HepG2 (cell line): ENCODE measurements around the gene ZSCAN4. TPM values are rescaled to one million over a fixed set of nuclear protein-coding genes. Genes with fewer than 3 reads are reported as not detected.

Source experiments
- BORCS8-MEF2B ChIP-seq: sonication (generic); formaldehyde crosslinking; IDR thresholded peaks from 2 replicates; pipeline ENCODE4 v1.8.0; 2022; ENCODE audit warnings: mild to moderate bottlenecking, missing genetic modification reagents
- CHCHD3 ChIP-seq: sonication (generic); formaldehyde crosslinking; IDR thresholded peaks from 2 replicates; pipeline ENCODE4 v1.8.0; 2022; ENCODE audit warnings: mild to moderate bottlenecking, missing genetic modification reagents, moderate library complexity
- DR1 ChIP-seq: sonication (generic); formaldehyde crosslinking; IDR thresholded peaks from 2 replicates; pipeline ENCODE4 v1.8.0; 2021; ENCODE audit warnings: mild to moderate bottlenecking, missing genetic modification reagents, inconsistent platforms
- ELF3 ChIP-seq: IDR thresholded peaks from 2 replicates; pipeline ENCODE4 v1.6.1; 2016; ENCODE audit warnings: missing genetic modification reagents, missing compliant biosample characterization
- ETV5 ChIP-seq: IDR thresholded peaks from 2 replicates; pipeline ENCODE4 v1.6.1; 2018; ENCODE audit warnings: missing biosample characterization, missing genetic modification reagents, inconsistent platforms, borderline replicate concordance
- HIVEP1 ChIP-seq: sonication (generic); formaldehyde crosslinking; IDR thresholded peaks from 2 replicates; pipeline ENCODE4 v1.4.0; 2020; ENCODE audit warnings: mild to moderate bottlenecking, missing genetic modification reagents
- IKZF4 ChIP-seq: sonication (generic); formaldehyde crosslinking; IDR thresholded peaks from 2 replicates; pipeline ENCODE4 v1.5.1; 2020; ENCODE audit warnings: borderline replicate concordance, mild to moderate bottlenecking, low read depth, missing genetic modification reagents; ENCODE audit errors: not compliant biosample characterization
- JARID2 ChIP-seq: sonication (generic); formaldehyde crosslinking; IDR thresholded peaks from 2 replicates; pipeline ENCODE4 v1.8.1; 2023; ENCODE audit warnings: missing genetic modification reagents, inconsistent platforms; ENCODE audit not compliant: insufficient replicate concordance
- MAFF ChIP-seq: IDR thresholded peaks from 2 replicates; pipeline ENCODE4 v1.6.1; 2011; ENCODE audit warnings: low read depth, low read length, improper control_type of control experiment
- MIXL1 ChIP-seq: IDR thresholded peaks from 2 replicates; pipeline ENCODE4 v1.6.1; 2016
- MZF1 ChIP-seq: sonication (generic); formaldehyde crosslinking; IDR thresholded peaks from 2 replicates; pipeline ENCODE4 v1.8.1; 2023; ENCODE audit warnings: mild to moderate bottlenecking, missing genetic modification reagents, borderline replicate concordance
- NR2C2 ChIP-seq: sonication (generic); formaldehyde crosslinking; IDR thresholded peaks from 2 replicates; pipeline ENCODE4 v1.4.0; 2020; ENCODE audit warnings: missing genetic modification reagents, mild to moderate bottlenecking, moderate library complexity, borderline replicate concordance
- SALL1 ChIP-seq: sonication (generic); formaldehyde crosslinking; IDR thresholded peaks from 2 replicates; pipeline ENCODE4 v1.8.0; 2022; ENCODE audit warnings: mild to moderate bottlenecking, missing genetic modification reagents
- SMAD1 ChIP-seq: sonication (generic); formaldehyde crosslinking; IDR thresholded peaks from 2 replicates; pipeline ENCODE4 v1.4.0; 2020; ENCODE audit warnings: missing genetic modification reagents, low read depth, mild to moderate bottlenecking, borderline replicate concordance
- SP2 ChIP-seq: sonication (generic); formaldehyde crosslinking; IDR thresholded peaks from 2 replicates; pipeline ENCODE4 v1.5.1; 2020; ENCODE audit warnings: mild to moderate bottlenecking, missing genetic modification reagents
- ZBTB3 ChIP-seq: sonication (generic); formaldehyde crosslinking; IDR thresholded peaks from 2 replicates; pipeline ENCODE4 v1.4.0; 2020; ENCODE audit warnings: low read depth, mild to moderate bottlenecking, moderate library complexity, missing genetic modification reagents, borderline replicate concordance
- ZFYVE20 ChIP-seq: sonication (generic); formaldehyde crosslinking; IDR thresholded peaks from 2 replicates; pipeline ENCODE4 v1.8.0; 2023; ENCODE audit warnings: low read depth, mild to moderate bottlenecking, moderate library complexity, missing genetic modification reagents, borderline replicate concordance
- ZKSCAN8 ChIP-seq: IDR thresholded peaks from 2 replicates; pipeline ENCODE4 v1.6.1; 2016; ENCODE audit warnings: borderline replicate concordance, missing genetic modification reagents, missing compliant biosample characterization
- ZNF136 ChIP-seq: sonication (generic); formaldehyde crosslinking; IDR thresholded peaks from 2 replicates; pipeline ENCODE4 v1.8.1; 2022; ENCODE audit warnings: low read depth, mild to moderate bottlenecking, moderate library complexity, missing genetic modification reagents
- ZNF205 ChIP-seq: IDR thresholded peaks from 2 replicates; pipeline ENCODE4 v1.6.1; 2018; ENCODE audit warnings: missing biosample characterization, missing genetic modification reagents
- ZNF230 ChIP-seq: sonication (generic); formaldehyde crosslinking; IDR thresholded peaks from 2 replicates; pipeline ENCODE4 v1.4.0; 2020; ENCODE audit warnings: mild to moderate bottlenecking, missing genetic modification reagents
- ZNF263 ChIP-seq: sonication (generic); formaldehyde crosslinking; IDR thresholded peaks from 2 replicates; pipeline ENCODE4 v1.4.0; 2020; ENCODE audit warnings: missing genetic modification reagents
- ZNF607 ChIP-seq: sonication (generic); formaldehyde crosslinking; IDR thresholded peaks from 2 replicates; pipeline ENCODE4 v1.5.1; 2020; ENCODE audit warnings: missing genetic modification reagents, mild to moderate bottlenecking, borderline replicate concordance
- ZNF766 ChIP-seq: sonication (generic); formaldehyde crosslinking; IDR thresholded peaks from 2 replicates; pipeline ENCODE4 v1.5.0; 2020; ENCODE audit warnings: missing genetic modification reagents, borderline replicate concordance
- polyA plus RNA-seq, 8 experiments: library from polyadenylated mRNA; depleted of rRNA in 3 of 8; stranded (reverse) in 7 of 8; unstranded in 1 of 8; fragments of >200 nt; fragmentation: Illumina TruSeq in 4 of 8; extraction: Trizol in 4 of 8; gene quantifications; 2 replicates each; pipeline versions ENCODE4 v1.2.1 to v1.2.3, GENCODE V29; 2011 to 2016; ENCODE audit warnings: low read depth in 4 of 8, missing spikeins in 1 of 8, mixed read lengths in 1 of 8; ENCODE audit not compliant: insufficient read depth in 1 of 8
- total RNA-seq, 5 experiments: library from RNA; depleted of rRNA; stranded (reverse); fragments of >200 nt; fragmentation: Illumina TruSeq; extraction: Trizol; gene quantifications; 2 replicates each; pipeline ENCODE4 v1.2.3, GENCODE V29; 2016; ENCODE audit warnings: low read depth in 1 of 5
- TF ChIP-seq, protein P1 (sequence below): sonication (generic); formaldehyde crosslinking; IDR thresholded peaks from 2 replicates; pipeline ENCODE4 v1.5.0; 2020; ENCODE audit warnings: mild to moderate bottlenecking, low read depth, missing genetic modification reagents, borderline replicate concordance
- TF ChIP-seq, protein P2 (sequence below): sonication (generic); formaldehyde crosslinking; IDR thresholded peaks from 2 replicates; pipeline ENCODE4 v1.5.1; 2020; ENCODE audit warnings: mild to moderate bottlenecking, missing genetic modification reagents, moderate library complexity
- TF ChIP-seq, protein P3 (sequence below): sonication (generic); formaldehyde crosslinking; IDR thresholded peaks from 2 replicates; pipeline ENCODE4 v1.4.0; 2020; ENCODE audit warnings: mild to moderate bottlenecking, missing genetic modification reagents

ZSCAN4 gene
- total and polyA plus RNA-seq, 2 of the 13 experiments (the other 11 are each of a cell fraction or from before 2014, with no cell fraction given): 0.60 to 0.73 TPM

DNA sequence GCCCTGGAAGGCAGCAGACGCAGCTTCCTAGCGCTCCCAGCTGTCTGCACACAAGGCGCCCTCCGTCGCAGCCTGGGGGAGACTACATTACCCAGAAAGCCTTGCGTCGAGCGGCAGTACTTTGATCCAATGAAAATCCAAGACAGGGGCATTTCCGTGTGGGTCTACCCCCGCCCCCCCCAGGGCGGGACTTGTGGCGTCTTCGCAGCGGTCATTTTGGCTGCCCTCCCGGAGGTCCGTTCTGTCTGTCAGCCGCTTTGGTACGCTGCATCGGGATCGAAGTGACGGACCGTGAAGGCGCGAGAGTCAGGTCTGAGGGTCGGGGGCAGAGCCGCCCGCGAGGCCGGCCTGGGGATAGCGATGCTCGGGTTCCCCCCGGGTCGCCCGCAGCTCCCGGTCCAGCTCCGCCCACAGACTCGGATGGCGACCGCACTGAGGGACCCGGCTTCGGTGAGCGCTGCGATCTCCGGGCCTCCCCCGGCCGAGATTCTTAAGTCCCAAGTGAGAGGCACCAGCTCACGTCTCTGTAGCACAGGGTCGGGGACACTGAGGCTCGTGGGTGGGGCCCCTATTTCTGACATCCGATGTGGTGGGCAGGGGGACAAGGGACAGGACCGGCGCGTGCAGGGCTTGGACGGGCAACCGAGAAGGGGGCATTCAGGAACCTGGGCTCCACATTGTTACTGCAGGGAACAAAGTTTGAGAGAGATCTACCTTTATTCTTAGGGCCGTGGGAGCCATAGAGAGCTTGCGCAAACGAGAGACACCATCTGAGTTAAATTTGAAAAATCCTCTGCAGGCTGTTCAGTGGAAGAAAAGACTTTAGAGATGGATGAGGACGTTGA is 35.5 kb upstream of the ZSCAN4 start, which contains the start of gene ZNF211 (continued):
- TF ChIP-seq JARID2 (peak; percentile 64), BORCS8-MEF2B (peak; percentile 50; the same call in 1 of the 2 replicates), ETV5 (CRISPR knock-in tag) (no peak), ZNF607 (0 out of 2 replicates have a peak, but pooled peaks have one; percentile 20), ELF3 (peak; percentile 87), DR1 (CRISPR knock-in tag) (no peak), ZNF230 (no peak), CHCHD3 (CRISPR knock-in tag) (no peak), ZFYVE20 (CRISPR knock-in tag) (no peak), MIXL1 (CRISPR knock-in tag) (peak; percentile 71; the same call in 1 of the 2 replicates), IKZF4 (CRISPR knock-in tag) (peak; percentile 35), SMAD1 (CRISPR knock-in tag) (no peak), ZNF136 (CRISPR knock-in tag) (no peak), ZNF263 (CRISPR knock-in tag) (no peak), HIVEP1 (no peak), ZBTB3 (CRISPR knock-in tag) (no peak), SP2 (peak; percentile 98), ZNF766 (no peak), ZNF205 (CRISPR knock-in tag) (0 out of 2 replicates have a peak, but pooled peaks have one; percentile 46), NR2C2 (CRISPR knock-in tag) (peak; percentile 68; the same call in 1 of the 2 replicates), MZF1 (CRISPR knock-in tag) (no peak), SALL1 (CRISPR knock-in tag) (peak; percentile 30; the same call in 1 of the 2 replicates), MAFF (no peak), ZKSCAN8 (CRISPR knock-in tag) (no peak)
- TF ChIP-seq, protein P1, sequence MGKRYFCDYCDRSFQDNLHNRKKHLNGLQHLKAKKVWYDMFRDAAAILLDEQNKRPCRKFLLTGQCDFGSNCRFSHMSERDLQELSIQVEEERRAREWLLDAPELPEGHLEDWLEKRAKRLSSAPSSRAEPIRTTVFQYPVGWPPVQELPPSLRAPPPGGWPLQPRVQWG (CRISPR knock-in tag): no peak
- TF ChIP-seq, protein P2, sequence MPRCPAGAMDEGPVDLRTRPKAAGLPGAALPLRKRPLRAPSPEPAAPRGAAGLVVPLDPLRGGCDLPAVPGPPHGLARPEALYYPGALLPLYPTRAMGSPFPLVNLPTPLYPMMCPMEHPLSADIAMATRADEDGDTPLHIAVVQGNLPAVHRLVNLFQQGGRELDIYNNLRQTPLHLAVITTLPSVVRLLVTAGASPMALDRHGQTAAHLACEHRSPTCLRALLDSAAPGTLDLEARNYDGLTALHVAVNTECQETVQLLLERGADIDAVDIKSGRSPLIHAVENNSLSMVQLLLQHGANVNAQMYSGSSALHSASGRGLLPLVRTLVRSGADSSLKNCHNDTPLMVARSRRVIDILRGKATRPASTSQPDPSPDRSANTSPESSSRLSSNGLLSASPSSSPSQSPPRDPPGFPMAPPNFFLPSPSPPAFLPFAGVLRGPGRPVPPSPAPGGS (CRISPR knock-in tag): peak; percentile 50; the same call in 1 of the 2 replicates
- TF ChIP-seq, protein P3, sequence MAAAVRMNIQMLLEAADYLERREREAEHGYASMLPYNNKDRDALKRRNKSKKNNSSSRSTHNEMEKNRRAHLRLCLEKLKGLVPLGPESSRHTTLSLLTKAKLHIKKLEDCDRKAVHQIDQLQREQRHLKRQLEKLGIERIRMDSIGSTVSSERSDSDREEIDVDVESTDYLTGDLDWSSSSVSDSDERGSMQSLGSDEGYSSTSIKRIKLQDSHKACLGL (CRISPR knock-in tag): peak; percentile 74; the same call in 1 of the 2 replicates
